ENCODE results near the gene FRMD4B. TPM values are rescaled to one million over a fixed set of nuclear protein-coding genes. Genes with fewer than 3 reads are reported as not detected.

Gene FRMD4B
- total RNA-seq, 2 donors from 2014 or later: 57.5 to 86.1 TPM

- no peak for DNase-seq (ENCODE audit: low spot score)
- no peaks in the 10 kb centered on the region for H3K27me3 ChIP-seq (replicated peaks; ENCODE audit: insufficient read depth)
- no peaks in the 10 kb centered on the region for H3K36me3 ChIP-seq
- no peaks in the 10 kb centered on the region for H3K4me1 ChIP-seq (ENCODE audit: control insufficient read depth in 1 of 2, low read depth in 2 of 2)
- no peak for TF ChIP-seq CTCF (IDR thresholded peaks at IDR 0.05)
- no peak overlapping the region for H3K27ac ChIP-seq
- H3K4me3 ChIP-seq: no peak overlapping the region
- no peaks in the 10 kb centered on the region for H3K9me3 ChIP-seq
- ATAC-seq (ENCODE audit: insufficient number of reproducible peaks, low FRiP score, low read depth): no peak
Observed at GRCh38 chr3:69128509-69128908, 257.4 kb downstream of the FRMD4B start.

GRCh38 chr3:69126999-69127398 lies 258.9 kb downstream of the FRMD4B start:
- Histone ChIP-seq H3K4me3 (no peak overlapping the region), H3K27ac (no peak overlapping the region), H3K36me3 (no peaks in the 10 kb centered on the region), H3K4me1 (ENCODE audit: control insufficient read depth in 1 of 2, low read depth in 2 of 2) (no peaks in the 10 kb centered on the region), H3K27me3 (replicated peaks; ENCODE audit: insufficient read depth) (no peaks in the 10 kb centered on the region), H3K9me3 (no peaks in the 10 kb centered on the region)
- no peak for TF ChIP-seq CTCF (IDR thresholded peaks at IDR 0.05)
- ATAC-seq (ENCODE audit: insufficient number of reproducible peaks, low FRiP score, low read depth) (no peak), DNase-seq (ENCODE audit: low spot score) (no peak)

- no peaks in the 10 kb centered on the region for H3K27me3 ChIP-seq (replicated peaks; ENCODE audit: insufficient read depth)
- H3K27ac ChIP-seq: no peak overlapping the region
- no peaks in the 10 kb centered on the region for H3K4me1 ChIP-seq (ENCODE audit: control insufficient read depth in 1 of 2, low read depth in 2 of 2)
- DNase-seq (ENCODE audit: low spot score) (no peak), ATAC-seq (ENCODE audit: insufficient number of reproducible peaks, low FRiP score, low read depth) (no peak)
- no peaks in the 10 kb centered on the region for H3K9me3 ChIP-seq
- TF ChIP-seq CTCF (IDR thresholded peaks at IDR 0.05): no peak
- H3K4me3 ChIP-seq: no peak overlapping the region
- no peaks in the 10 kb centered on the region for H3K36me3 ChIP-seq
Observed at GRCh38 chr3:69126216-69126615, 259.7 kb downstream of the FRMD4B start.

- H3K36me3 ChIP-seq: no peaks in the 10 kb centered on the region
- DNase-seq (ENCODE audit: low spot score): no peak
- no peaks in the 10 kb centered on the region for H3K27me3 ChIP-seq (replicated peaks; ENCODE audit: insufficient read depth)
- no peaks in the 10 kb centered on the region for H3K9me3 ChIP-seq
- no peaks in the 10 kb centered on the region for H3K4me1 ChIP-seq (ENCODE audit: control insufficient read depth in 1 of 2, low read depth in 2 of 2)
- no peak within 1 kb of the TSS for H3K4me3 ChIP-seq
- no peak within 1 kb of the TSS for H3K27ac ChIP-seq
- no peak for TF ChIP-seq CTCF (IDR thresholded peaks at IDR 0.05)
- ATAC-seq (ENCODE audit: insufficient number of reproducible peaks, low FRiP score, low read depth): no peak
Observed at GRCh38 chr3:69122403-69122802, 263.5 kb downstream of the FRMD4B start, which contains the start of gene LMOD3. TSS of gene LMOD3 (minus strand) at chr3:69122595. CDS start at chr3:69122386, 209 bp downstream.

- DNase-seq (ENCODE audit: low spot score) (no peak), ATAC-seq (ENCODE audit: insufficient number of reproducible peaks, low FRiP score, low read depth) (no peak)
- Histone ChIP-seq H3K27me3 (replicated peaks; ENCODE audit: insufficient read depth) (no peaks in the 10 kb centered on the region), H3K4me1 (ENCODE audit: control insufficient read depth in 1 of 2, low read depth in 2 of 2) (no peaks in the 10 kb centered on the region), H3K9me3 (no peaks in the 10 kb centered on the region), H3K36me3 (no peaks in the 10 kb centered on the region), H3K27ac (no peak overlapping the region), H3K4me3 (no peak overlapping the region)
- TF ChIP-seq CTCF (IDR thresholded peaks at IDR 0.05): no peak
Observed at GRCh38 chr3:69121950-69122349, 263.9 kb downstream of the FRMD4B start.
